Fibroblast of the aortic adventitia (primary cell): ENCODE results near the gene IGLON5. TPM values are rescaled to one million over a fixed set of nuclear protein-coding genes. Genes with fewer than 3 reads are reported as not detected.

Experiments
- DNase-seq: peaks from one replicate; pipeline ENCODE4 v3.0.0-alpha.2; 2010; ENCODE audit warnings: low read depth
- H3K4me3 ChIP-seq: 2 replicates; pipeline ENCODE4 v1.5.1; 2011; ENCODE audit warnings: low read depth, mild to moderate bottlenecking, control low read depth, low read length, moderate library complexity
- CTCF ChIP-seq: IDR thresholded peaks from 2 replicates; pipeline ENCODE4 v1.5.1; 2011; ENCODE audit warnings: mild to moderate bottlenecking, low read length, control low read depth, inconsistent platforms; ENCODE audit not compliant: insufficient read depth
- total RNA-seq: library from RNA; depleted of rRNA; stranded (reverse); fragments of >200 nt; gene quantifications from 2 replicates; pipeline ENCODE4 v1.2.3, GENCODE V29; 2012; ENCODE audit warnings: low replicate concordance

IGLON5 gene
- total RNA-seq, 1 donor, result not detected

DNA sequence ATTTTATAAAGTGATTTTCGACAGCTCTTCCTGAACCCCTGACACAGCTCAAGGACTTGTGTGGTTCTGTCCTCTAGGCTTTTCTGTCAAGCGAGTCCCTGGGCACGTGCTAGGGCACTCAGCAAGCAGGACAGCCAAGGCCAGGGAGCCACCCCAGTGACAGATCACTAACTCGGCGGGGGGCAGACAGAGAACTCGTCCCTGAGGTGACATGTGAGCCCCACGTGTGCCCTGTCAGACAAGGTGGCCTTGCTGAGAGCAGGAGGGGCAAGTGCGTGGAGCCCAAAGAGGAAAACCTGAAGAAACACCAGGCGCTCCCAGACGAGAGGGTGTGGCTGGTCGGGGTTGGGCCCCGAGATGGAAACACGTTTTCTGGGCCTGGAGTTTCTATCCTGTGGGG lies 49.8 kb downstream of the IGLON5 start:
- no peak for TF ChIP-seq CTCF
- no peak for DNase-seq
- no peak overlapping the region for H3K4me3 ChIP-seq

DNA sequence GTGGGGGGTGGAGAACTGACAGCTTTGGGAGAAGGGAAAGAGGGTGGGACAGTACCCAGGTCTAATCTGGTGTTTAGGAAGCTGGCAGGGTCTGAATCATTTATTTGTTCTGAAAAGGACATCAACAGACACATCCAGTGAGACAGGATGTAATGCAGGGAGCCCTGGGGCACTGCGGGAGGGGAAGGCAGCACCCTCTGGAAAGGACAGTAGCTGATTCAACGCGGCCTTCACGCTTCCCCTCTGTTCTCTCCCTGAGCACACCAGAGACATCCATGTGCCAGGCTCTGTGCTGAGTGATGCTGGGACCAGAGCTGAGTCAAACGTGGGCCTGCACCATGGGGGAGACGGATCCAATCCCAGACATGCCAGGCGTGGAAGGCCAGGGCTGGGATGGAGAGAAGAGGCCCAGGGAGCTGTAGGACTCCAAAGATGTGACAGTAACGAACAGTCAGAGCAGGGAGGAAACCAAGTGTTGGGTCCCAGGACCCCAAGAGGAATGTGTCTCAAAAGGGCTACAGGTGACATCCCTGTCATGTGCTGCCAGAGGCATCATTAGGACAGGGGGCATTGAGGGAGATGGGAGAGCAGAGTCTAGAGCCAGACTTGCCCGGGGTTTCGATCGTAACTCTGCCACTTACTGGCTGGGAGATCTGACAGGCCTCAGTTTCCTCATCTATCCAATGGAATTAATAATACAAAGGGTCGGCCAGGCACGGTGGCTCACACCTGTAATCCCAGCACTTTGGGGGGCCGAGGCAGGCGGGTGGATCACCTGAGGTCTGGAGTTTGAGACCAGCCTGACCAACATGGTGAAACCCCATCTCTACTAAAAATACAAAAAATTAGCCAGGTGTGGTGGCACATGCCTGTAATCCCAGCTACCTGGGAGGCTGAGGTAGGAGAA lies 53.0 kb downstream of the IGLON5 start:
- no peak for DNase-seq
- H3K4me3 ChIP-seq, result no peak overlapping the region
- TF ChIP-seq CTCF, result no peak

DNA sequence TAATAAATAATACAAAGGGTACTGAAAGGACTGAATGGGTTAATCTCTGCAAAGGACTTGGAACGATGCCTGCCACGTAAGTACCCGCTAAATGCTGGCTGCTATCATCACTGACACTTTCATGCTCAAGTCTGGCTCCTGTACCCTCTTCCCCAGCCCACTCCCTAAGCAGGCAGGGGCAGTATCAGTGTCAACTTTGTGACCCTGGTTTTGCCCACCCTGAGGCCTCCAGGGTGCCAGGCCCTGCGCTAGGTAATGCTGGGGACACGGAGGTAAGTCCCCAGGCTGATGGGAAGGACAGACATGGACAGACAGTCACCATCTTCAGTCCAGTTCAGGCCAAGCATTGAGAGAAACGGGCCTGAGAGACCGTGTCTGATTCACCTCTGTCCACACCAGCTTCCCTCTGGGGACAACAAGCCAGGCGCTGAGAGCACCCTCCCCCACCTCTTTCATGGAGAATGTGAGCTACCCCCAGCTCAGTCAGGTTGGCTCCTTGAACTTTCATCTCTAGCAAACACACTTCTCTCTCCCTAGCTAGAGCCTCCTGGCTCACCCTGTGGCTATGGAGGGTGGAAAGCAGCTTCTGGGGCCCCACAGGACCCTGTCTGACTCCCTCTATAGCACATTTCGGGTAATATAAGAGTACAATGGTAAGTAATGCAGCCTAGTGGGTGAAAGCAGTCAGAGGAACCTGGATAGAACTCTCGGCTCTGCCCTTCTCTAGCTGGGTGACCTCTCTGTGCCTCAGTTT lies 53.9 kb downstream of the IGLON5 start:
- TF ChIP-seq CTCF, result peak; percentile 33
- DNase-seq, result peak; percentile 55
- peak overlapping the region; percentile 96 for H3K4me3 ChIP-seq

GRCh38 chr19:51365965-51366388 lies 54.5 kb downstream of the IGLON5 start, which contains the start of gene ETFB:
Gene ETFB, minus strand, starts transcription at chr19:51366388. Its CDS starts 62 bp downstream, at chr19:51366326.
- TF ChIP-seq CTCF, result no peak
- DNase-seq, result no peak
- peak within 1 kb of the TSS; percentile 96 for H3K4me3 ChIP-seq

DNA sequence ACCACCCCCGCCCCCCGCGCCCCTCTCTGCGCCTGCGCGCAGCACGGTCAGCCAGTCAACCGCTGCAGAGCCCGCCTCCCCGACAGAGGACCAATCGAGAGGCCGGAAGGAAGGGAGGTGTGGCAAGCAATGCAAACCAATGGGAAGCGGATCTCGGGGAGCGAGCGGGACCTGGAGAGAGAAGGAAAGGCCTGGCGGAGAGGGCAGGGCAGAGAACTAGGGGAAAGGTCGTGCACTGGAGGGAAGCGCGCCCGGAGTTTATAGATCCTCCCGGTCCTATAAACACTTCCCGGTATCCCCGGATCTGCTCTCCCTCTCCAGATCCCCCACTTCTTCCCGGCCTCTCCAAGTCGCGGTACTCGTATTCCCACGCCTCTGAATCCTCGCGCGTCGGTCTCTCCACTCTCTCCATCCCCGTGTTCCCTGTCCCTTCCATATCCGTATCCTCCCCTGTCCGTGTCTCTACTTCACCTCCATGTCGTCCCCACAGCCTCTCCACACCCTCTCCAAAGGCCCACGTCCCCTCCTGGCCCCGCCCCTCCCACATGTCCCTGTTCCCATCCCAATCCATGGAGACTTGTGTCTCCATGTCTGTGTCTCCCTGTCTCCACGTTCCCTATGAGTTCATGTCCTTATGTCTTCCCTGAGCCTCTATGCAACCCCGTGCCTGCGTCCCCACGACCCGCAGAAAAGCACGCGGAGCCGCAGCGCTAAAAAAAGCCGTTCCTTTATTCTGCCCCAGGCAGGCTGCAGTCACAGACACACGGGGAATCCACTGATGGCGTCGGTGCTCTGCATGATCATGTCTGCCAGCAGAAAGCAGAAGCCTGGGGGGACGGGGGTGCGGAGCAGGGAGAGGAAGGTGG lies 55.2 kb downstream of the IGLON5 start:
- TF ChIP-seq CTCF, result no peak
- peak overlapping the region; percentile 96 for H3K4me3 ChIP-seq
- DNase-seq, result peak; percentile 96

DNA sequence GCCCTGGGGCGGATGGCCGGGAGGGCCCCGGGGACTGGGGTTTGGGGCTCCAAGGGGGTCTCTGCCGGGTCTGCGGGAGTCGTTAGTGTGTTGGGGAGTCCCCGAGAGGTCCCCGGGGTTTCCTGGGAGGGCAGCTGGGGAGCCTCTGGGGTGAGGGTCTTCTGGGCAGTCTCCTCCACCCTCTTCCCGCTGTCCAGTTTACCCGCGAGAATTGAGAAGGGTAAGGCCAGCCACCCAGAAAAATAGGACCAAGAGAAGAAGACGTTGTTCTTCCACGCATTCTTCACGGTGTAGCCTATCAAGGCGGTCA lies 55.8 kb downstream of the IGLON5 start:
- no peak for DNase-seq
- peak overlapping the region; percentile 64 for H3K4me3 ChIP-seq
- TF ChIP-seq CTCF, result no peak
